Keratinocyte (primary cell): ENCODE results near the gene PRDM10. TPM values are rescaled to one million over a fixed set of nuclear protein-coding genes. Genes with fewer than 3 reads are reported as not detected.

Experiments used
- DNase-seq: peaks from one replicate; pipeline ENCODE4 v3.0.0-alpha.2; 2011; ENCODE audit warnings: low read depth, missing footprints, low spot score
- FAIRE-seq: peaks from 2 replicates; lab custom pipeline; 2011; peaks lifted over from hg19 to GRCh38; lab: Jason Lieb, UNC
- H2AFZ ChIP-seq: 2 replicates; pipeline ENCODE4 v1.6.0; 2012; ENCODE audit warnings: low read length, control low read depth, inconsistent platforms; ENCODE audit not compliant: control insufficient read depth
- H3K27ac ChIP-seq: 2 replicates; pipeline ENCODE4 v1.5.1; 2011; ENCODE audit warnings: low read length; ENCODE audit not compliant: control insufficient read depth, insufficient read depth
- H3K27me3 ChIP-seq: 3 replicates; pipeline ENCODE4 v1.6.0; 2011; ENCODE audit warnings: low read length; ENCODE audit not compliant: control insufficient read depth, insufficient read depth; ENCODE audit errors: extremely low read depth
- H3K36me3 ChIP-seq, 2 experiments: 2 replicates in 1 of 2; 3 replicates in 1 of 2; pipeline ENCODE4 v1.5.1; 2011; ENCODE audit warnings: low read length in 2 of 2, mild to moderate bottlenecking in 1 of 2; ENCODE audit not compliant: control insufficient read depth in 2 of 2, insufficient read depth in 2 of 2; ENCODE audit errors: extremely low read depth in 1 of 2
- H3K4me1 ChIP-seq: 3 replicates; pipeline ENCODE4 v1.5.1; 2011; ENCODE audit warnings: low read length; ENCODE audit not compliant: control insufficient read depth, insufficient read depth; ENCODE audit errors: extremely low read depth
- H3K4me2 ChIP-seq: 3 replicates; pipeline ENCODE4 v1.6.0; 2011; ENCODE audit warnings: low read depth, low read length; ENCODE audit not compliant: control insufficient read depth, insufficient read depth; ENCODE audit errors: extremely low read depth
- H3K4me3 ChIP-seq, 3 experiments: fragments of 200-600 bp in 1 of 3; sonication (generic) in 1 of 3; 2 replicates in 2 of 3; 3 replicates in 1 of 3; pipeline ENCODE4 v1.5.1; 2011 to 2016; ENCODE audit warnings: low read length in 3 of 3, mild to moderate bottlenecking in 3 of 3, control low read depth in 2 of 3, inconsistent platforms in 1 of 3, low read depth in 1 of 3, mixed read lengths in 1 of 3, mixed run types in 1 of 3, moderate library complexity in 1 of 3; ENCODE audit not compliant: control insufficient read depth in 2 of 3, insufficient read depth in 2 of 3; ENCODE audit errors: extremely low read depth in 1 of 3
- H3K79me2 ChIP-seq: 2 replicates; pipeline ENCODE4 v1.6.0; 2012; ENCODE audit warnings: low read length; ENCODE audit not compliant: control insufficient read depth, insufficient read depth
- H3K9ac ChIP-seq: 3 replicates; pipeline ENCODE4 v1.6.0; 2011; ENCODE audit warnings: low read length; ENCODE audit not compliant: control insufficient read depth, insufficient read depth; ENCODE audit errors: extremely low read depth
- H3K9me1 ChIP-seq: 3 replicates; pipeline ENCODE4 v1.6.0; 2011; ENCODE audit warnings: low read length; ENCODE audit not compliant: control insufficient read depth, insufficient read depth; ENCODE audit errors: extremely low read depth
- H3K9me3 ChIP-seq: 2 replicates; pipeline ENCODE4 v1.5.1; 2012; ENCODE audit warnings: low read depth, low read length; ENCODE audit not compliant: control insufficient read depth
- H4K20me1 ChIP-seq: 3 replicates; pipeline ENCODE4 v1.6.0; 2011; ENCODE audit warnings: low read length; ENCODE audit not compliant: control insufficient read depth, insufficient read depth; ENCODE audit errors: extremely low read depth
- CTCF ChIP-seq, 3 experiments: IDR thresholded peaks in 1 of 3; conservative IDR thresholded peaks in 1 of 3; optimal IDR thresholded peaks in 1 of 3; 2 replicates in 2 of 3; 3 replicates in 1 of 3; pipeline versions ENCODE3 to v1.5.1; 2011; ENCODE audit warnings: low read length in 3 of 3, mild to moderate bottlenecking in 3 of 3, moderate library complexity in 2 of 3, control low read depth in 1 of 3, inconsistent platforms in 1 of 3; ENCODE audit not compliant: insufficient read depth in 2 of 3; ENCODE audit errors: extremely low read depth in 1 of 3
- EZH2 ChIP-seq: IDR thresholded peaks from one replicate; pipeline ENCODE4 v1.6.1; 2012; ENCODE audit warnings: inconsistent platforms, mild to moderate bottlenecking, low read length, moderate library complexity
- dilution Hi-C: fragments of 300-500 bp; cut with MboI; formaldehyde crosslinking; loops from one replicate; pipeline ENCODE4 v1.7.0; 2020; ENCODE audit warnings: low sequenced_read_pairs; ENCODE audit not compliant: extremely low pct_ligation_motif_present
- polyA plus RNA-seq, 5 experiments: library from polyadenylated mRNA; depleted of rRNA in 3 of 5; stranded (reverse) in 3 of 5; stranded (forward) in 1 of 5; unstranded in 1 of 5; fragments of >200 nt; gene quantifications; 1 replicate in 1 of 5; 2 replicates in 3 of 5; 3 replicates in 1 of 5; pipeline versions ENCODE4 v1.2.1 to v1.2.3, GENCODE V29; 2011 to 2012; ENCODE audit warnings: missing spikeins in 2 of 5, low read depth in 1 of 5, low replicate concordance in 1 of 5

The PRDM10 gene
- polyA plus RNA-seq, 1 donor (not counting 4 experiments of a cell fraction or from before 2014, with no cell fraction given) = 4.7 TPM

GRCh38 chr11:130034236-130034635, 31.6 kb upstream of the PRDM10 start:
- DNase-seq = no peak
- no peak for FAIRE-seq
- dilution Hi-C loops = no loop called here

GRCh38 chr11:130032931-130033330, 30.3 kb upstream of the PRDM10 start:
- Histone ChIP-seq H4K20me1 (no peaks in the 10 kb centered on the region), H3K4me1 (peaks cover 18% of the 10 kb centered on the region), H3K27me3 (no peaks in the 10 kb centered on the region), H3K27ac (no peak overlapping the region), H3K4me3 (no peak overlapping the region), H2AFZ (no peak overlapping the region), H3K79me2 (no peaks in the 10 kb centered on the region), H3K9me3 (no peaks in the 10 kb centered on the region), H3K36me3 (no peaks in the 10 kb centered on the region), H3K9me1 (no peaks in the 10 kb centered on the region), H3K9ac (no peak overlapping the region), H3K4me2 (no peak overlapping the region)
- DNase-seq (no peak), FAIRE-seq (no peak)
- dilution Hi-C loops = no loop called here
- no peak for TF ChIP-seq CTCF (optimal IDR thresholded peaks at IDR 0.05 in 1 of 3, IDR thresholded peaks at IDR 0.05 in 1 of 3, conservative IDR thresholded peaks at IDR 0.05 in 1 of 3; ENCODE audit: extremely low read depth in 1 of 3, insufficient read depth in 2 of 3, low read length in 3 of 3)
- TF ChIP-seq EZH2 = no peak

More at GRCh38 chr11:130034236-130034635, 31.6 kb upstream of the PRDM10 start:
- TF ChIP-seq EZH2 = no peak
- no peak for TF ChIP-seq CTCF (optimal IDR thresholded peaks at IDR 0.05 in 1 of 3, IDR thresholded peaks at IDR 0.05 in 1 of 3, conservative IDR thresholded peaks at IDR 0.05 in 1 of 3; ENCODE audit: extremely low read depth in 1 of 3, insufficient read depth in 2 of 3, low read length in 3 of 3)
- Histone ChIP-seq H3K9me3 (no peaks in the 10 kb centered on the region), H4K20me1 (no peaks in the 10 kb centered on the region), H3K4me1 (peaks cover 18% of the 10 kb centered on the region), H3K9ac (no peak overlapping the region), H3K9me1 (no peaks in the 10 kb centered on the region), H3K4me2 (no peak overlapping the region), H3K79me2 (no peaks in the 10 kb centered on the region), H3K27me3 (no peaks in the 10 kb centered on the region), H3K36me3 (no peaks in the 10 kb centered on the region), H2AFZ (peak overlapping the region; percentile 3), H3K27ac (no peak overlapping the region), H3K4me3 (no peak overlapping the region)
